SK-N-SH (cell line): ENCODE measurements around the gene GDPD4. TPM values are rescaled to one million over a fixed set of nuclear protein-coding genes. Genes with fewer than 3 reads are reported as not detected.

Experiments
- CTCF ChIA-PET: fragments of 300-600, 350-600 bp; formaldehyde crosslinking; extraction: SDS; loops from one replicate; lab custom pipeline; 2021; lab: Yijun Ruan, JAX
- POLR2A ChIA-PET: fragments of 350-600 bp; sonication (Branson Sonifier 250); formaldehyde crosslinking; extraction: SDS; loops from one replicate; lab custom pipeline; 2020; ENCODE audit warnings: antibody characterized with exemption, inconsistent platforms; lab: Yijun Ruan, JAX
- DNase-seq: peaks from one replicate; pipeline ENCODE4 v3.0.0; 2012
- H2AFZ ChIP-seq: fragments of 200-600 bp; sonication (generic); 2 replicates; pipeline ENCODE4 v1.8.1; 2016; ENCODE audit warnings: antibody characterized with exemption, mild to moderate bottlenecking, low read depth
- H3F3A ChIP-seq: fragments of 200-600 bp; sonication (generic); replicated peaks from 2 replicates; pipeline ENCODE3; 2016; ENCODE audit warnings: antibody characterized with exemption, mild to moderate bottlenecking; ENCODE audit not compliant: insufficient read depth
- H3K27ac ChIP-seq, 2 experiments: fragments of 200-500 bp in 1 of 2; fragments of 200-600 bp in 1 of 2; sonication (Bioruptor generic) in 1 of 2; sonication (generic), shearing (Covaris generic) in 1 of 2; 2 replicates each; pipeline versions ENCODE4 v1.5.1 to v1.6.1; 2014 to 2016; ENCODE audit warnings: low read depth in 2 of 2, inconsistent platforms in 1 of 2, low read length in 1 of 2, mild to moderate bottlenecking in 1 of 2, mixed read lengths in 1 of 2
- H3K27me3 ChIP-seq: fragments of 200-600 bp; sonication (generic), shearing (Covaris generic); 2 replicates; pipeline ENCODE4 v1.6.1; 2016; ENCODE audit warnings: mixed run types; ENCODE audit not compliant: insufficient read depth
- H3K36me3 ChIP-seq, 2 experiments: fragments of 200-500 bp in 1 of 2; fragments of 200-600 bp in 1 of 2; sonication (Bioruptor generic) in 1 of 2; sonication (generic) in 1 of 2; replicated peaks in 1 of 2; 2 replicates each; pipeline versions ENCODE3 to v1.5.1; 2014 to 2016; ENCODE audit warnings: low read length in 1 of 2, mild to moderate bottlenecking in 1 of 2; ENCODE audit not compliant: insufficient read depth in 2 of 2, control insufficient read depth in 1 of 2
- H3K4me1 ChIP-seq, 2 experiments: fragments of 200-500 bp in 1 of 2; fragments of 200-600 bp in 1 of 2; sonication (Bioruptor generic) in 1 of 2; sonication (generic), shearing (Covaris generic) in 1 of 2; 2 replicates each; pipeline versions ENCODE4 v1.5.1 to v1.6.1; 2014 to 2016; ENCODE audit warnings: low read depth in 1 of 2, low read length in 1 of 2, mixed run types in 1 of 2; ENCODE audit not compliant: insufficient read depth in 2 of 2, control insufficient read depth in 1 of 2
- H3K4me2 ChIP-seq: fragments of 200-600 bp; sonication (generic), shearing (Covaris generic); 2 replicates; pipeline ENCODE4 v1.6.1; 2017; ENCODE audit warnings: mixed run types
- H3K4me3 ChIP-seq, 2 experiments: fragments of 200-500 bp in 1 of 2; fragments of 200-600 bp in 1 of 2; sonication (Bioruptor generic) in 1 of 2; sonication (generic), shearing (Covaris generic) in 1 of 2; 2 replicates each; pipeline versions ENCODE4 v1.5.1 to v1.8.1; 2014 to 2016; ENCODE audit warnings: low read depth in 2 of 2, inconsistent platforms in 1 of 2, low read length in 1 of 2, mild to moderate bottlenecking in 1 of 2, mixed read lengths in 1 of 2, moderate library complexity in 1 of 2
- H3K79me2 ChIP-seq: fragments of 200-600 bp; sonication (generic); 2 replicates; pipeline ENCODE4 v1.8.1; 2017; ENCODE audit warnings: mild to moderate bottlenecking; ENCODE audit not compliant: insufficient read depth
- H3K9ac ChIP-seq: fragments of 200-600 bp; sonication (generic); 2 replicates; pipeline ENCODE4 v1.6.1; 2017; ENCODE audit warnings: mixed run types
- H3K9me2 ChIP-seq: fragments of 200-600 bp; sonication (generic); 2 replicates; pipeline ENCODE4 v1.6.1; 2017; ENCODE audit warnings: mixed run types
- H3K9me3 ChIP-seq: fragments of 200-600 bp; sonication (generic); 2 replicates; pipeline ENCODE4 v1.6.1; 2017; ENCODE audit warnings: mixed run types, mild to moderate bottlenecking, moderate library complexity
- H4K20me1 ChIP-seq: fragments of 200-600 bp; sonication (generic); 2 replicates; pipeline ENCODE4 v1.6.1; 2017; ENCODE audit warnings: mild to moderate bottlenecking, mixed run types; ENCODE audit not compliant: insufficient read depth
- GABPA ChIP-seq: IDR thresholded peaks from 2 replicates; pipeline ENCODE4 v1.4.0; 2012; ENCODE audit warnings: low read depth, mild to moderate bottlenecking
- IRF3 ChIP-seq: fragments of 150-350 bp; IDR thresholded peaks from 2 replicates; pipeline ENCODE4 v1.6.1; 2016; ENCODE audit warnings: mild to moderate bottlenecking, low read depth, low read length
- MEF2A ChIP-seq: IDR thresholded peaks from 2 replicates; pipeline ENCODE4 v1.4.0; 2012; ENCODE audit warnings: low read depth, borderline replicate concordance
- RCOR1 ChIP-seq: fragments of 150-350 bp; IDR thresholded peaks from 2 replicates; pipeline ENCODE4 v1.6.1; 2017; ENCODE audit warnings: antibody characterized with exemption, low read length
- REST ChIP-seq: IDR thresholded peaks from 2 replicates; pipeline ENCODE4 v1.6.1; 2012; ENCODE audit warnings: mild to moderate bottlenecking, low read depth, low read length, moderate library complexity
- RFX5 ChIP-seq: IDR thresholded peaks from 2 replicates; pipeline ENCODE4 v1.6.1; 2012; ENCODE audit warnings: mild to moderate bottlenecking, improper control_type of control experiment, low read length
- SMC3 ChIP-seq: IDR thresholded peaks from 2 replicates; pipeline ENCODE4 v1.6.1; 2012; ENCODE audit warnings: low read depth, low read length, improper control_type of control experiment
- TAF1 ChIP-seq: IDR thresholded peaks from 2 replicates; pipeline ENCODE4 v1.6.1; 2012; ENCODE audit warnings: low read depth, mild to moderate bottlenecking, low read length, moderate library complexity, borderline replicate concordance
- TCF12 ChIP-seq: IDR thresholded peaks from 2 replicates; pipeline ENCODE4 v1.4.0; 2012
- USF2 ChIP-seq: fragments of 150-350 bp; IDR thresholded peaks from 2 replicates; pipeline ENCODE4 v1.6.1; 2017; ENCODE audit warnings: antibody characterized with exemption, low read length, low read depth, borderline replicate concordance
- WGBS: methylation state at CpG from one replicate; pipeline ENCODE4 v1.1.6; 2017; ENCODE audit warnings: low lambda C conversion rate; 5-methylcytosine and 5-hydroxymethylcytosine counted together
- polyA plus RNA-seq, 3 experiments: library from polyadenylated mRNA; depleted of rRNA; stranded (reverse); fragments of >200 nt; gene quantifications; 2 replicates each; pipeline ENCODE4 v1.2.3, GENCODE V29; 2012

Gene GDPD4
- polyA plus RNA-seq, 1 of the 3 experiments (the other 2 are of a cell fraction) = not detected

GRCh38 chr11:77175021-77175842, 126.3 kb downstream of the GDPD4 start (continued):
- TF ChIP-seq USF2 (no peak), IRF3 (no peak), GABPA (no peak), TAF1 (no peak), SMC3 (no peak)

GRCh38 chr11:77174559-77174958, 126.9 kb downstream of the GDPD4 start:
- Histone ChIP-seq H3K36me3 (no peaks in the 10 kb centered on the region), H3K27ac (no peak overlapping the region), H3K4me1 (no peaks in the 10 kb centered on the region; a peak in 1 of 4 replicates), H3K4me2 (no peak overlapping the region), H2AFZ (no peak overlapping the region), H3K9me3 (no peaks in the 10 kb centered on the region), H3K9me2 (no peaks in the 10 kb centered on the region), H3K27me3 (no peaks in the 10 kb centered on the region), H3K4me3 (no peak overlapping the region), H3K9ac (no peak overlapping the region), H3K79me2 (no peaks in the 10 kb centered on the region), H4K20me1 (no peaks in the 10 kb centered on the region), H3F3A (no peaks in the 10 kb centered on the region)
- POLR2A ChIA-PET = no interaction called here
- CTCF ChIA-PET = interaction anchor here (0.9 to 5.0 kb wide), 5 partner anchors 13 to 255 kb away, joined by 3 to 41 read pairs (median 4); partner anchors contain the start of gene MYO7A
- TF ChIP-seq MEF2A (no peak), TCF12 (no peak), RFX5 (no peak), RCOR1 (no peak), REST (no peak)
- DNase-seq = no peak
- WGBS = 83% methylated on average over 8 of the region's 16 CpGs
